Measurements from ENCODE around the gene LMO7. TPM values are rescaled to one million over a fixed set of nuclear protein-coding genes. Genes with fewer than 3 reads are reported as not detected.

The LMO7 gene
- total and polyA plus RNA-seq, 4 donors = 17.5 to 69.6 (median 38.2) TPM

DNA sequence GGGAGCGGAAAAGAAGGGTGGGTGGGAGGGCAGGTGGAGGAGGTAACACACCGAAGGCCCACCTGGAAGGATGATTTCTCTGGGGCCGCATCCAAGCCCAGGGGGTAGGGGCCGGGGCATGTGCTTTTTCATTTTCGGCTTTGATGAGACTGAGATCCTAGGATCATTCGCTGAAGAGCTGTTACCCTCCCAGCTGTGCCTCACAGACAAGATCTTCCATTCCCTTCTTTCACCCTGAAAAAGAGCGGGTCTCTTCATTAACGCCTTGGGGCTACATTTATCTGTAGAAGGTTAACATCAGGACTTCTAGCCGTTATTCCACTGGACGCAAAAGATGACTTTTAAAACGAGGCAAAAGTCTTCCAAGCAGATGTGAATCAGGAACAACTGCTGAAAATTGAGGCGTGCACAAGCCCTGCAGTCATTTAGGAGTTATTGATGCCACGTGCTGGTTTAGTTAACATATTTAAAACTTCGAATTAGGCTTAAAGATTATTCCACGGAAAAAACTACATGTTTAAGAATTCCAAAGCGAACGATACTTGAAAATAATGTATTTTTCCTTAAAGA lies 1.1 kb downstream of the LMO7 start (continued):
- TF ChIP-seq, protein P1, sequence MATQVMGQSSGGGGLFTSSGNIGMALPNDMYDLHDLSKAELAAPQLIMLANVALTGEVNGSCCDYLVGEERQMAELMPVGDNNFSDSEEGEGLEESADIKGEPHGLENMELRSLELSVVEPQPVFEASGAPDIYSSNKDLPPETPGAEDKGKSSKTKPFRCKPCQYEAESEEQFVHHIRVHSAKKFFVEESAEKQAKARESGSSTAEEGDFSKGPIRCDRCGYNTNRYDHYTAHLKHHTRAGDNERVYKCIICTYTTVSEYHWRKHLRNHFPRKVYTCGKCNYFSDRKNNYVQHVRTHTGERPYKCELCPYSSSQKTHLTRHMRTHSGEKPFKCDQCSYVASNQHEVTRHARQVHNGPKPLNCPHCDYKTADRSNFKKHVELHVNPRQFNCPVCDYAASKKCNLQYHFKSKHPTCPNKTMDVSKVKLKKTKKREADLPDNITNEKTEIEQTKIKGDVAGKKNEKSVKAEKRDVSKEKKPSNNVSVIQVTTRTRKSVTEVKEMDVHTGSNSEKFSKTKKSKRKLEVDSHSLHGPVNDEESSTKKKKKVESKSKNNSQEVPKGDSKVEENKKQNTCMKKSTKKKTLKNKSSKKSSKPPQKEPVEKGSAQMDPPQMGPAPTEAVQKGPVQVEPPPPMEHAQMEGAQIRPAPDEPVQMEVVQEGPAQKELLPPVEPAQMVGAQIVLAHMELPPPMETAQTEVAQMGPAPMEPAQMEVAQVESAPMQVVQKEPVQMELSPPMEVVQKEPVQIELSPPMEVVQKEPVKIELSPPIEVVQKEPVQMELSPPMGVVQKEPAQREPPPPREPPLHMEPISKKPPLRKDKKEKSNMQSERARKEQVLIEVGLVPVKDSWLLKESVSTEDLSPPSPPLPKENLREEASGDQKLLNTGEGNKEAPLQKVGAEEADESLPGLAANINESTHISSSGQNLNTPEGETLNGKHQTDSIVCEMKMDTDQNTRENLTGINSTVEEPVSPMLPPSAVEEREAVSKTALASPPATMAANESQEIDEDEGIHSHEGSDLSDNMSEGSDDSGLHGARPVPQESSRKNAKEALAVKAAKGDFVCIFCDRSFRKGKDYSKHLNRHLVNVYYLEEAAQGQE (IDR thresholded peaks at IDR 0.05) = no peak
- TF ChIP-seq JUND (IDR thresholded peaks at IDR 0.05) (no peak), HNF4G (IDR thresholded peaks at IDR 0.05) (no peak)

DNA sequence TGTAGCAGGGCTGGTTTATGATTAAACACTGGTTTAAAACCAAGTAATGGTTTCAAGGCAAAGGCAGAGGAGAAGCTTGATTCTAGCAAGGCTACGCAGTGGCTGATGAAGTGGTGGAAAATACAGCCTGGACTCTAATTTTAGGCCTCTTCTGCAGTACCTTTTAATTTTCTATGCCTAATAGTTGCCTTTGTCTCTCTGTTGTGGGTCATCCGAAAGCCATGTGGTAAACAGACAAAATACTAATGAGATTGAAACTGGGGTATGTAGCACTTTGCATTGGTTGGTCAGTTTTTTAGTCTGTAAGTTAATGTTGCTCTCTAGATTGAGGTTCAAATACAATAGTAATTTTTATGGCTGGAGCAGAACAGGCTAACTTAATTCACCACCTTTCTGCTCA lies 3.3 kb downstream of the LMO7 start:
- DNase-seq (ENCODE audit: low spot score) = no peak
- no peak overlapping the region for H3K4me3 ChIP-seq (ENCODE audit: low read depth in 1 of 3, low read length in 3 of 3)
- no peak overlapping the region for H3K9ac ChIP-seq (ENCODE audit: low read depth in 1 of 2, low read length in 2 of 2)
- 96% methylated on average over 2 of the region's 2 CpGs for WGBS
- peaks cover 4 to 15% (median 12%) of the 10 kb centered on the region in 4 donors for H3K4me1 ChIP-seq (ENCODE audit: control insufficient read depth in 4 of 4, insufficient read depth in 4 of 4, low read length in 3 of 4)
- H3K9me3 ChIP-seq (ENCODE audit: control insufficient read depth in 4 of 4, low read length in 3 of 4) = no peaks in the 10 kb centered on the region
- TF ChIP-seq, protein P2, sequence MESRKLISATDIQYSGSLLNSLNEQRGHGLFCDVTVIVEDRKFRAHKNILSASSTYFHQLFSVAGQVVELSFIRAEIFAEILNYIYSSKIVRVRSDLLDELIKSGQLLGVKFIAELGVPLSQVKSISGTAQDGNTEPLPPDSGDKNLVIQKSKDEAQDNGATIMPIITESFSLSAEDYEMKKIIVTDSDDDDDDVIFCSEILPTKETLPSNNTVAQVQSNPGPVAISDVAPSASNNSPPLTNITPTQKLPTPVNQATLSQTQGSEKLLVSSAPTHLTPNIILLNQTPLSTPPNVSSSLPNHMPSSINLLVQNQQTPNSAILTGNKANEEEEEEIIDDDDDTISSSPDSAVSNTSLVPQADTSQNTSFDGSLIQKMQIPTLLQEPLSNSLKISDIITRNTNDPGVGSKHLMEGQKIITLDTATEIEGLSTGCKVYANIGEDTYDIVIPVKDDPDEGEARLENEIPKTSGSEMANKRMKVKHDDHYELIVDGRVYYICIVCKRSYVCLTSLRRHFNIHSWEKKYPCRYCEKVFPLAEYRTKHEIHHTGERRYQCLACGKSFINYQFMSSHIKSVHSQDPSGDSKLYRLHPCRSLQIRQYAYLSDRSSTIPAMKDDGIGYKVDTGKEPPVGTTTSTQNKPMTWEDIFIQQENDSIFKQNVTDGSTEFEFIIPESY (IDR thresholded peaks at IDR 0.05) = no peak
- no peak for TF ChIP-seq HNF4A (conservative IDR thresholded peaks at IDR 0.05)
- TF ChIP-seq NR2F2 (IDR thresholded peaks at IDR 0.05) = no peak
- TF ChIP-seq GABPA (IDR thresholded peaks at IDR 0.05 in 1 of 2, conservative IDR thresholded peaks at IDR 0.05 in 1 of 2) = no peak
- TF ChIP-seq, protein P3, sequence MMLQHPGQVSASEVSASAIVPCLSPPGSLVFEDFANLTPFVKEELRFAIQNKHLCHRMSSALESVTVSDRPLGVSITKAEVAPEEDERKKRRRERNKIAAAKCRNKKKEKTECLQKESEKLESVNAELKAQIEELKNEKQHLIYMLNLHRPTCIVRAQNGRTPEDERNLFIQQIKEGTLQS (IDR thresholded peaks at IDR 0.05) = no peak
- TF ChIP-seq RAD21 (IDR thresholded peaks at IDR 0.05) = no peak
- TF ChIP-seq SP1 (IDR thresholded peaks at IDR 0.05) = no peak
- TF ChIP-seq, protein P1 (IDR thresholded peaks at IDR 0.05) = no peak
- TF ChIP-seq, protein P4, sequence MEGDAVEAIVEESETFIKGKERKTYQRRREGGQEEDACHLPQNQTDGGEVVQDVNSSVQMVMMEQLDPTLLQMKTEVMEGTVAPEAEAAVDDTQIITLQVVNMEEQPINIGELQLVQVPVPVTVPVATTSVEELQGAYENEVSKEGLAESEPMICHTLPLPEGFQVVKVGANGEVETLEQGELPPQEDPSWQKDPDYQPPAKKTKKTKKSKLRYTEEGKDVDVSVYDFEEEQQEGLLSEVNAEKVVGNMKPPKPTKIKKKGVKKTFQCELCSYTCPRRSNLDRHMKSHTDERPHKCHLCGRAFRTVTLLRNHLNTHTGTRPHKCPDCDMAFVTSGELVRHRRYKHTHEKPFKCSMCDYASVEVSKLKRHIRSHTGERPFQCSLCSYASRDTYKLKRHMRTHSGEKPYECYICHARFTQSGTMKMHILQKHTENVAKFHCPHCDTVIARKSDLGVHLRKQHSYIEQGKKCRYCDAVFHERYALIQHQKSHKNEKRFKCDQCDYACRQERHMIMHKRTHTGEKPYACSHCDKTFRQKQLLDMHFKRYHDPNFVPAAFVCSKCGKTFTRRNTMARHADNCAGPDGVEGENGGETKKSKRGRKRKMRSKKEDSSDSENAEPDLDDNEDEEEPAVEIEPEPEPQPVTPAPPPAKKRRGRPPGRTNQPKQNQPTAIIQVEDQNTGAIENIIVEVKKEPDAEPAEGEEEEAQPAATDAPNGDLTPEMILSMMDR (IDR thresholded peaks at IDR 0.05; ENCODE audit: low read depth, low read length, missing input control) = no peak
- TF ChIP-seq JUND (IDR thresholded peaks at IDR 0.05) = no peak
- no peak for TF ChIP-seq FOXA1 (IDR thresholded peaks at IDR 0.05)
- no peaks in the 10 kb centered on the region for H3K27me3 ChIP-seq (ENCODE audit: control insufficient read depth in 4 of 4, insufficient read depth in 4 of 4, low read length in 3 of 4)
- H3K27ac ChIP-seq (ENCODE audit: low read depth in 1 of 2, low read length in 2 of 2) = no peak overlapping the region
- H3K36me3 ChIP-seq (ENCODE audit: control insufficient read depth in 4 of 4, insufficient read depth in 3 of 4, low read depth in 1 of 4, low read length in 3 of 4) = no peaks in the 10 kb centered on the region
